Glutamatergic neuron (in vitro differentiated cells): ENCODE data around the gene SLC7A8. TPM values are rescaled to one million over a fixed set of nuclear protein-coding genes. Genes with fewer than 3 reads are reported as not detected.

Experiments used
- DNase-seq: peaks from one replicate; pipeline ENCODE4 v3.0.0; 2022
- H3K27ac Mint-ChIP-seq: one replicate; pipeline ENCODE4 v1.8.0; 2020; ENCODE audit warnings: mild to moderate bottlenecking, mixed read lengths, inconsistent platforms; ENCODE audit not compliant: unreplicated experiment
- H3K27me3 Mint-ChIP-seq: one replicate; pipeline ENCODE4 v1.8.0; 2020; ENCODE audit warnings: mild to moderate bottlenecking, moderate library complexity, mixed read lengths, inconsistent platforms; ENCODE audit not compliant: unreplicated experiment
- H3K36me3 Mint-ChIP-seq: one replicate; pipeline ENCODE4 v1.8.0; 2020; ENCODE audit warnings: mild to moderate bottlenecking, mixed read lengths, inconsistent platforms; ENCODE audit not compliant: unreplicated experiment
- H3K4me1 Mint-ChIP-seq: one replicate; pipeline ENCODE4 v1.8.0; 2020; ENCODE audit warnings: mild to moderate bottlenecking, low read depth, mixed read lengths, inconsistent platforms; ENCODE audit not compliant: unreplicated experiment
- H3K4me3 Mint-ChIP-seq: one replicate; pipeline ENCODE4 v1.8.0; 2020; ENCODE audit warnings: mild to moderate bottlenecking, mixed read lengths, inconsistent platforms; ENCODE audit not compliant: unreplicated experiment
- H3K9me3 Mint-ChIP-seq: one replicate; pipeline ENCODE4 v1.8.0; 2020; ENCODE audit warnings: mild to moderate bottlenecking, moderate library complexity, mixed read lengths, inconsistent platforms; ENCODE audit not compliant: unreplicated experiment
- CTCF ChIP-seq: fragments of 200-600 bp; sonication (generic); IDR thresholded peaks from one replicate; pipeline ENCODE4 v1.5.0; 2021; ENCODE audit not compliant: partially characterized antibody, unreplicated experiment
- total RNA-seq: library from RNA; stranded (reverse); fragmentation: NEBNext Ultra II Directional; extraction: Animal tissue kit (Norgen Biotek cat#: 25700); gene quantifications from one replicate; pipeline ENCODE4 v1.2.1, GENCODE V29; 2021; ENCODE audit not compliant: unreplicated experiment

SLC7A8 gene
- total RNA-seq, 1 donor from 2014 or later = 7.9 TPM

- H3K4me1 Mint-ChIP-seq = no peaks in the 10 kb centered on the region
- H3K27ac Mint-ChIP-seq = no peak overlapping the region
- H3K36me3 Mint-ChIP-seq = peaks cover 11% of the 10 kb centered on the region
- H3K9me3 Mint-ChIP-seq = peaks cover 4% of the 10 kb centered on the region
- no peak for DNase-seq
- no peak overlapping the region for H3K4me3 Mint-ChIP-seq
- H3K27me3 Mint-ChIP-seq = peaks cover 7% of the 10 kb centered on the region
- no peak for TF ChIP-seq CTCF
Measured at GRCh38 chr14:23126548-23127278, 56.7 kb downstream of the SLC7A8 start.

GRCh38 chr14:23125933-23126524 is 57.4 kb downstream of the SLC7A8 start:
- H3K4me1 Mint-ChIP-seq = peaks cover 3% of the 10 kb centered on the region
- H3K27ac Mint-ChIP-seq = no peak overlapping the region
- H3K27me3 Mint-ChIP-seq = peaks cover 7% of the 10 kb centered on the region
- peaks cover 4% of the 10 kb centered on the region for H3K9me3 Mint-ChIP-seq
- DNase-seq = no peak
- no peak for TF ChIP-seq CTCF
- no peak overlapping the region for H3K4me3 Mint-ChIP-seq
- peaks cover 11% of the 10 kb centered on the region for H3K36me3 Mint-ChIP-seq

- no peak for TF ChIP-seq CTCF
- DNase-seq = no peak
- H3K36me3 Mint-ChIP-seq = peaks cover 11% of the 10 kb centered on the region
- H3K4me1 Mint-ChIP-seq = peaks cover 9% of the 10 kb centered on the region
- H3K27ac Mint-ChIP-seq = no peak overlapping the region
- peaks cover 4% of the 10 kb centered on the region for H3K27me3 Mint-ChIP-seq
- no peak overlapping the region for H3K4me3 Mint-ChIP-seq
- H3K9me3 Mint-ChIP-seq = peaks cover 6% of the 10 kb centered on the region
Measured at GRCh38 chr14:23125011-23125410, 58.4 kb downstream of the SLC7A8 start.

GRCh38 chr14:23124337-23124954 is 59.0 kb downstream of the SLC7A8 start:
- Mint-ChIP-seq H3K9me3 (peaks cover 6% of the 10 kb centered on the region), H3K4me3 (no peak overlapping the region), H3K36me3 (peaks cover 11% of the 10 kb centered on the region), H3K27me3 (peaks cover 4% of the 10 kb centered on the region), H3K4me1 (peaks cover 9% of the 10 kb centered on the region), H3K27ac (no peak overlapping the region)
- no peak for TF ChIP-seq CTCF
- DNase-seq = no peak

- peaks cover 6% of the 10 kb centered on the region for H3K27me3 Mint-ChIP-seq
- H3K4me1 Mint-ChIP-seq = peaks cover 9% of the 10 kb centered on the region
- no peak overlapping the region for H3K4me3 Mint-ChIP-seq
- no peak overlapping the region for H3K27ac Mint-ChIP-seq
- no peak for DNase-seq
- no peak for TF ChIP-seq CTCF
- peaks cover 4% of the 10 kb centered on the region for H3K36me3 Mint-ChIP-seq
- peaks cover 6% of the 10 kb centered on the region for H3K9me3 Mint-ChIP-seq
Measured at GRCh38 chr14:23123419-23123818, 60.0 kb downstream of the SLC7A8 start.
